RWPE1 (cell line): ENCODE data around the gene AMH.

Experiments
- CTCF ChIA-PET: fragments of 350-600 bp; sonication (Branson Sonifier 250); formaldehyde crosslinking; extraction: SDS; loops from one replicate; lab custom pipeline; 2021; lab: Yijun Ruan, JAX
- POLR2A ChIA-PET: fragments of 400-600 bp; formaldehyde crosslinking; extraction: SDS; loops from one replicate; lab custom pipeline; 2020; ENCODE audit warnings: antibody characterized with exemption; ENCODE audit not compliant: low non-redundant PET; lab: Yijun Ruan, JAX
- DNase-seq: peaks from one replicate; pipeline ENCODE4 v3.0.0; 2012; ENCODE audit warnings: low spot score
- H3K27ac ChIP-seq: fragments of 450-650 bp; 2 replicates; pipeline ENCODE4 v1.5.1; 2017
- CTCF ChIP-seq: fragments of 450-650 bp; conservative IDR thresholded peaks from 2 replicates; pipeline ENCODE4 v1.5.1; 2017; ENCODE audit warnings: low read depth, mild to moderate bottlenecking

Gene AMH

GRCh38 chr19:2212861-2213711 is 36.0 kb upstream of the AMH start:
- H3K27ac ChIP-seq = peak overlapping the region; percentile 37
- ChIA-PET CTCF (interaction anchor here (0.5 to 0.7 kb wide), 2 partner anchors 16 to 284 kb away, joined by 3 to 4 read pairs; no protein-coding TSS in a partner anchor), POLR2A (interaction anchor here (0.6 kb wide), 1 partner anchor 819 kb away, joined by 3 read pairs; no protein-coding TSS in a partner anchor)
- DNase-seq = no peak
- TF ChIP-seq CTCF = no peak

GRCh38 chr19:2213799-2214198 is 35.3 kb upstream of the AMH start:
- no peak for TF ChIP-seq CTCF
- DNase-seq = no peak
- H3K27ac ChIP-seq = peak overlapping the region; percentile 37
- CTCF ChIA-PET = interaction anchor here (0.6 to 0.7 kb wide), 4 partner anchors 16 to 423 kb away, joined by 3 to 4 read pairs (median 4); no protein-coding TSS in a partner anchor
- POLR2A ChIA-PET = interaction anchor here (0.6 kb wide), 1 partner anchor 820 kb away, joined by 3 read pairs; no protein-coding TSS in a partner anchor

- no peak for DNase-seq
- TF ChIP-seq CTCF = no peak
- ChIA-PET POLR2A (no interaction called here), CTCF (interaction anchor here (0.6 to 0.7 kb wide), 4 partner anchors 18 to 423 kb away, joined by 3 to 7 read pairs (median 4); no protein-coding TSS in a partner anchor)
- peak overlapping the region; percentile 37 for H3K27ac ChIP-seq
Observed at GRCh38 chr19:2214251-2214650, 34.9 kb upstream of the AMH start.

- CTCF ChIA-PET = no interaction called here
- DNase-seq = no peak
- TF ChIP-seq CTCF = no peak
- POLR2A ChIA-PET = no interaction called here
- peak overlapping the region; percentile 37 for H3K27ac ChIP-seq
Observed at GRCh38 chr19:2215281-2215751, 33.8 kb upstream of the AMH start.

- no peak for TF ChIP-seq CTCF
- ChIA-PET POLR2A (no interaction called here), CTCF (no interaction called here)
- 0 out of 2 replicates have a peak overlapping the region, but pooled peaks have one; percentile 5 for H3K27ac ChIP-seq
- DNase-seq = no peak
Observed at GRCh38 chr19:2216361-2217225, 32.5 kb upstream of the AMH start.

GRCh38 chr19:2217591-2217990 is 31.5 kb upstream of the AMH start:
- ChIA-PET POLR2A (no interaction called here), CTCF (no interaction called here)
- DNase-seq = no peak
- no peak for TF ChIP-seq CTCF
- no peak overlapping the region for H3K27ac ChIP-seq
